ENCODE results near the gene AOPEP.

GRCh38 chr9:94788570-94789105 is 62.1 kb downstream of the AOPEP start:
- TF ChIP-seq EGR1 (IDR thresholded peaks at IDR 0.05) (no peak), NFIC (IDR thresholded peaks at IDR 0.05) (no peak), REST (IDR thresholded peaks at IDR 0.05; ENCODE audit: low read depth) (no peak), EP300 (IDR thresholded peaks at IDR 0.05; ENCODE audit: borderline replicate concordance) (no peak), TEAD4 (IDR thresholded peaks at IDR 0.05) (no peak), ZBTB7A (IDR thresholded peaks at IDR 0.05; ENCODE audit: low read depth) (no peak), TCF12 (IDR thresholded peaks at IDR 0.05; ENCODE audit: low read depth) (no peak), TAF1 (IDR thresholded peaks at IDR 0.05; ENCODE audit: low read depth) (no peak), FOXM1 (IDR thresholded peaks at IDR 0.05; ENCODE audit: borderline replicate concordance, low read depth) (no peak), USF1 (IDR thresholded peaks at IDR 0.05) (no peak)
